GM20000 (cell line): ENCODE data around the gene CD151.

Experiments
- DNase-seq: peaks from one replicate; pipeline ENCODE4 v3.0.0; 2012; ENCODE audit warnings: low spot score
- TF ChIP-seq, protein P1 (sequence below): IDR thresholded peaks from 2 replicates; pipeline ENCODE4 v1.5.1; 2012; ENCODE audit warnings: mild to moderate bottlenecking, control low read depth; ENCODE audit errors: extremely low read depth, missing control alignments

CD151 gene

DNA sequence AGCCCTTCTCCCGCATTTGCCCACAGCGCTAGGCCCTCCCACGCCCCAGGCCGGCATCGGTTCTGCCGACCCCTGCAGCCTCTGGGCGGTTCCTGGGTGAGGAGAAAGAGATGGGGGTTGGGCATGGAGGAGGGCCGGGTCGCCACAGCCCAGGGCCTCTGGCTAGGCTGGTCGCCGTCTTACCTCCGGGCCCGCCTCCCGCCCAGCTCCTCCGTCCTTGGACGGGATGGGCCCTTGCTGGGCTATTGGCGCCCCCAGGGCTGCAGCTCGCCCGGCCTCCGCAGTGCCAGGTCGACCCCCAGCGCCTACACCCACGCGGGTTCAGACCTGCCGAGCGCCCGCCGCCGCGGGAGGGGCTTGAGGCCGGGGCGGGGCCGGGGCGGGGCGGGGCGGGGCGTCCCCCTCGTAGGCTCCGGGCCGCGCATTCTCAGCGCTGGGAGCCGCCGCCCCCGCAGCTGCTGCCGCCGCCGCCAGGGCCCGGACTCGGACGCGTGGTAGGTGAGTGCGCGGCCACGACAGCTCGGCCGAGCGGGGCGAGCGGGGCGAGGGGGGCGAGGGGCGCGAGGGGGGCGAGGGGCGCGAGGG, at the start of gene CD151:
Gene CD151 (plus strand): TSS at position 424 of the 585 bp plus-strand sequence. CDS start 3,118 bp downstream, outside the sequence.
- TF ChIP-seq, protein P1, sequence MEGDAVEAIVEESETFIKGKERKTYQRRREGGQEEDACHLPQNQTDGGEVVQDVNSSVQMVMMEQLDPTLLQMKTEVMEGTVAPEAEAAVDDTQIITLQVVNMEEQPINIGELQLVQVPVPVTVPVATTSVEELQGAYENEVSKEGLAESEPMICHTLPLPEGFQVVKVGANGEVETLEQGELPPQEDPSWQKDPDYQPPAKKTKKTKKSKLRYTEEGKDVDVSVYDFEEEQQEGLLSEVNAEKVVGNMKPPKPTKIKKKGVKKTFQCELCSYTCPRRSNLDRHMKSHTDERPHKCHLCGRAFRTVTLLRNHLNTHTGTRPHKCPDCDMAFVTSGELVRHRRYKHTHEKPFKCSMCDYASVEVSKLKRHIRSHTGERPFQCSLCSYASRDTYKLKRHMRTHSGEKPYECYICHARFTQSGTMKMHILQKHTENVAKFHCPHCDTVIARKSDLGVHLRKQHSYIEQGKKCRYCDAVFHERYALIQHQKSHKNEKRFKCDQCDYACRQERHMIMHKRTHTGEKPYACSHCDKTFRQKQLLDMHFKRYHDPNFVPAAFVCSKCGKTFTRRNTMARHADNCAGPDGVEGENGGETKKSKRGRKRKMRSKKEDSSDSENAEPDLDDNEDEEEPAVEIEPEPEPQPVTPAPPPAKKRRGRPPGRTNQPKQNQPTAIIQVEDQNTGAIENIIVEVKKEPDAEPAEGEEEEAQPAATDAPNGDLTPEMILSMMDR, result no peak
- peak; percentile 94 for DNase-seq

DNA sequence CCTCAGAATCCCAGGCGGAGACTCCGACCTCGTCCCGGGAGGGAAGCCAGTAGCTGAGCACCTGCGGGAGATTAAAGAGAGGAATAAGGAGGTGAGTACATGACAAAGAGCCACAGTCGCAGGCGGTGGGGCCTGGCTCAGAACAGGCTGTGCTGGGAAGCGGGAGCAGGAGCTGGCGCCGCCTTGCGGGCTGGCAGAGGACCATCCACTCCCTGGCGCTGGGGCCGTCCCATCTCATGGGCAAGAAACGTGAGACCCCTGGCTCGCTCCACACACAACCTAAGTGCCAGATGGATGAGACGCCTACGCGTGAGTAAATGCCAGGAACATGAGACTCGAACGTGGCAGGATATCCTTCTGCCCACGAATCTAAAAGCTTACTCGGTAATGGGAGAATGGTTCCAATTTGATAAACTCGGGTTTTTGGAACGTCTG, 49.2 kb upstream of the CD151 start:
- no peak for DNase-seq
- TF ChIP-seq, protein P1, result no peak

DNA sequence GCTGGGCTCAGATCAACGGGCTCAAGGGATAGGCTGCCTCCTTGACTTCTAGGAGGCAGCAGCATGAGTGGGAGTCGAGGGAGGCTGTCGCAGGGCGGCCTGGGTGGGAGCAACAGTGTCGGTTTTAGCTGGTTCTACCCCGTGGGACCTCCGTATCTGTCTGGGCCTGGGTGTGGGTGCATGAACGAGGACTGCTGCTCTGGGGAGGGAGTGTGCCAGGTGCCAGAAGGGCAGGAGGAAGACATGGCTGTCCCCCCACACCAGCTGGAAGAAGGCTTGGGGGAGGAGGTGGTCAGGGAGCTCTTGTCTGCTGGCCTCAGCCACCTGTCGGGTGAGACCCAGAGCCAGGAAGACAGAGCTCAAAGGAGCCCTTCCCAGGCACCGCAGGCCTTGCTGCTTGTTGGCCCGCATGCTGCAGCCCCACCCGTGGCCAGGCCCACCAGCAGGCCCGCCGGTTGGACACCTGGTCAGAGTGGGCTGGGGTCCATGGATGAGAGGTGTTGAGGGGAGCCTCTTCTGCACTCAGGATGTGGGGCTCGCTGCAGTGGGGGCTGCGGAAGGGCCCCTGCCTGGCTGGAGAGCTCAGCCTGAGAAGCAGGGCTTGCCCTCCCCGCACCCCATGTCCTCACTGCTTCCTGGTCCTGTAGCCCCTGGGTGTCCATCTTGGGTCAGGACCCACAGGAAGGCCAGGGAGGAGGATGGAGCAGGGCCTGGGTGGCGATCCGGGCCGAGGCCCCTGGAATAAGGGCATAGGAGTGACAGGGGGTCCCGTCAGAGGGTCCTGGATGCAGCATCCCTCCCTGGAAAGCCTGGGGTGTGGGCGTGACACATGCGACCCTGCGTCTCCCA, 46.3 kb upstream of the CD151 start:
- no peak for DNase-seq
- TF ChIP-seq, protein P1, result no peak

DNA sequence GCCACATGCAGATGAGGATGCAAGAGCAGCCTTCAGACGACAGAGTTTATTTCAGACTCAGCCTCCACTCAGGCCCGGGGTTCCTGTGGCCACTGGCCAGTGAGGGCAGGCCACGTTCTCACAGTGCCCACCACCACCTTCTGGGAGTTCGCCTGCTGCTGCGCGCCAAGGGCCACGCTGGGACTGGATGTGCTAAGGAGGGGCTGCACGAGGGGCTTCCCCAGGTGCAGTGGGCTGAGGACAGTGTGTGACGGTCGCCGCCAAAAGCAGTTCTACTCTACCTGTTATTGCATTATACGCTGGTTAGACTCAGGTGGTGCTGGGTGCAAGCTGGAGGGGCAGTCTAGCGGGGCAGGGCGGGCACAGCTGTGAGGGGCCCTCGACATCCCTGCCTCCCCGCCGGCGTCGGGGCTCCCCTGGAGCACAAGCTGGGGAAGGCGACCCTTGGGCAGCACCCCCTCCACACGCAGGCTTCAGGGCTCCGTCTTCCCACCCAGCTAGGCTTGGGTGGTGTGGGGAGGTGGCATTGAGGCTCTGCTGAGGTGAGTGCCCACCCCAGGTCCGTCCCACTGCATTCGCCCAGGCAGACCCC, 45.6 kb upstream of the CD151 start:
- TF ChIP-seq, protein P1, result no peak
- DNase-seq, result no peak

DNA sequence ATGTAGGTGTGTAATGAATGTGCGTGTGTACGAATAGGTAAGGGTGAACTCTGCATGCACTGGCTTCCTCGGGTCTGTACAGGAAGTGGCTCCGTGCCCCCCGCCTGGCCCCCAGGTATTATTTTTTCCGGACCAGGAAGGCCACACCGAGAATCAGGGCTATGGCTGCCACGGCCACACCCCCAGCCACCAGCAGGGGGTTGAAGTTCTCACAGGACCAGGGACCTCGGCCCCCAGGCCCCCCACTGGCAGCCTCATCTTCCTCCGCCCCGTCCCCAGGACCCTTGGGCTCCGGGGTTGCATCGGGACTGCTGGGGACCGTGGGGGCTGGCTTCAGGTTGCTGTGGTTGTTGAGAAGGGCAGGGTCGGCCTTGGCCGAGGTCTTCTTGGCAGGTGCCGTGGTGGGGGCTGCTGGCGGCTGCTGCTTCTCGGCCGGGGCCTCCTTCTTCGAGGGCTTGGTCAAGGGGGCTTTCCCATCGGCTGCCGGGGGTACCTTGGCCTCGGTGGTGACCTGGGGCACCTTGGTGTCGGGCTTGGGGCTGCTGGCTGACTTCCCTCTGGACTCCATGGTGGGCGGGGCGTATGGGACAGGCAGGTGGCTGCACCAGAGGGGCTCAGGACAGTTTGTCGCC, 44.6 kb upstream of the CD151 start:
- no peak for DNase-seq
- TF ChIP-seq, protein P1, result no peak

DNA sequence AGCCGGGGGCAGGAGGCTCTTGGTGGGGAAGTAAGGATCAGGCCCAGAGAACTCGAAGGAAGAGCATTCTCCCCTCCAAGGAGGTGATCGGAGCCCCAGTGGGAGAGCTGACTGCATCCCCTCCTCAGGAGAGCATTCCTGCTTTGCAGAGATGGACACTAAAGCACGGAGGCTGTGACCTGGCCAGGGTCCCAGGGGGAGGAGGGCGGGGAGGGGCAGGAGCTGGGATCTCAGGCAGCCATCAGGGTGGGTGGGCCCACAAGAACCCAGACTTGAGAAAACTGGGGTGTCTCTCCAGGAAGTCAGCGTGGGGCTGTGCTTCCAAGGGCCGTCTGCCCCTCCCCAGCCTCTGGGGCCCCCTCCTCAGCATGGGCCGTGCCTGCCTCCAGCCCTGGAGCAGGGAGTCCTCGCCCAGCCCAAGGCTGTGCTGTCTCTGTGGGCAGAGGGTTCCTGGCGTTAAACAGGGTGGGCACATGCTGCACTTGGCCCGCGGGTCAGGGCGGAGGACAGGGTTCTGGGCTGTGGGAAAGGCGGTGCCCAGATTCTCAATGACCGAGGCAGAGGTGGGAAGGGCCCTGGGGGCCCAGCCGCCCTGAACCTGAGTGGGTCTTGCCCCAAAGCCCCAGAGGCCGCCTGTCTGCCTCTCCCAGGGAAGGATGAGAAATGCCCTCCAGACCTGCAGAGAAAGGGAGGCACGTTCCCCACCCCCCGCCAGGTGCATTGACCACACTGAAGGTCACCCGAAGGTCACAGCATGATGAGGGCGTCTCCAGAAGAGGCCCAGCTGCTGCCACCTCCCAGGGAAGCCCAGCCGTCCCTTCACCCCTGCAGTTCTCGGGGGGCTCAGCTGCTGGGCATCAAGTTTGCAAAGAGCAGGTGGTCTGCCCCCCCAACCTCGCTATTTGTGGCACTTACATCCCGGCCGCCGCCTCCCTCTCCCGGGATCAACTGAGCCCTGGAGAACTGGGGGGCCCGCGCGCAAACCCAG, 43.5 kb upstream of the CD151 start:
- DNase-seq, result no peak
- TF ChIP-seq, protein P1, result no peak
